ENCODE results near the gene CDK5RAP2. TPM values are rescaled to one million over a fixed set of nuclear protein-coding genes. Genes with fewer than 3 reads are reported as not detected.
A peak's percentile ranks its signal among the peaks of the same experiment; 100 is the strongest.

CDK5RAP2 gene
- total and polyA plus RNA-seq, 2 donors (not counting 1 experiment from before 2014, with no cell fraction given) = 17.7 to 48.6 TPM

GRCh38 chr9:120478208-120478607 lies 101.8 kb downstream of the CDK5RAP2 start:
- H3K79me2 ChIP-seq (ENCODE audit: control insufficient read depth, insufficient read depth, low read length) = no peaks in the 10 kb centered on the region
- TF ChIP-seq EZH2 (IDR thresholded peaks at IDR 0.05; ENCODE audit: low read length, missing control alignments) (no peak), CTCF (conservative IDR thresholded peaks at IDR 0.05 in 1 of 2, IDR thresholded peaks at IDR 0.05 in 1 of 2; ENCODE audit: low read depth in 1 of 2, low read length in 2 of 2) (no peak)
- H4K20me1 ChIP-seq (ENCODE audit: control insufficient read depth, extremely low read depth, insufficient read depth, low read length) = no peaks in the 10 kb centered on the region
- peak; percentile 13 to 59 for DNase-seq (ENCODE audit: low read depth in 2 of 2)
- H3K4me1 ChIP-seq (ENCODE audit: control insufficient read depth, extremely low read depth, insufficient read depth, low read length) = peaks cover 16% of the 10 kb centered on the region
- no peak overlapping the region for H3K27ac ChIP-seq (ENCODE audit: insufficient read depth, low read length)
- no peak overlapping the region for H2AFZ ChIP-seq (ENCODE audit: low read length)
- H3K27me3 ChIP-seq (ENCODE audit: control insufficient read depth, insufficient read depth, low read length) = no peaks in the 10 kb centered on the region
- no peaks in the 10 kb centered on the region for H3K36me3 ChIP-seq (ENCODE audit: control insufficient read depth, insufficient read depth, low read length)
- no peak overlapping the region for H3K9ac ChIP-seq (ENCODE audit: insufficient read depth, low read length)
- no peak overlapping the region for H3K4me3 ChIP-seq (replicated peaks in 1 of 4; ENCODE audit: control extremely low read depth in 1 of 4, insufficient read depth in 1 of 4, low read depth in 3 of 4, low read length in 4 of 4)
- no peaks in the 10 kb centered on the region for H3K9me3 ChIP-seq (ENCODE audit: control insufficient read depth, insufficient read depth, low read depth, low read length)
- no peak overlapping the region for H3K4me2 ChIP-seq (ENCODE audit: extremely low read depth, insufficient read depth, low read length)

GRCh38 chr9:120477534-120478001 lies 102.4 kb downstream of the CDK5RAP2 start:
- Histone ChIP-seq H3K36me3 (ENCODE audit: control insufficient read depth, insufficient read depth, low read length) (no peaks in the 10 kb centered on the region), H3K27me3 (ENCODE audit: control insufficient read depth, insufficient read depth, low read length) (no peaks in the 10 kb centered on the region), H3K4me3 (replicated peaks in 1 of 4; ENCODE audit: control extremely low read depth in 1 of 4, insufficient read depth in 1 of 4, low read depth in 3 of 4, low read length in 4 of 4) (no peak overlapping the region), H3K79me2 (ENCODE audit: control insufficient read depth, insufficient read depth, low read length) (no peaks in the 10 kb centered on the region), H3K4me2 (ENCODE audit: extremely low read depth, insufficient read depth, low read length) (peak overlapping the region; percentile 38), H4K20me1 (ENCODE audit: control insufficient read depth, extremely low read depth, insufficient read depth, low read length) (no peaks in the 10 kb centered on the region), H2AFZ (ENCODE audit: low read length) (no peak overlapping the region), H3K27ac (ENCODE audit: insufficient read depth, low read length) (no peak overlapping the region), H3K9me3 (ENCODE audit: control insufficient read depth, insufficient read depth, low read depth, low read length) (no peaks in the 10 kb centered on the region), H3K9ac (ENCODE audit: insufficient read depth, low read length) (no peak overlapping the region), H3K4me1 (ENCODE audit: control insufficient read depth, extremely low read depth, insufficient read depth, low read length) (peaks cover 16% of the 10 kb centered on the region)
- peak; percentile 88 to 92 for DNase-seq (ENCODE audit: low read depth in 2 of 2)
- TF ChIP-seq EZH2 (IDR thresholded peaks at IDR 0.05; ENCODE audit: low read length, missing control alignments) = no peak
- peak; percentile 100 for TF ChIP-seq CTCF (conservative IDR thresholded peaks at IDR 0.05 in 1 of 2, IDR thresholded peaks at IDR 0.05 in 1 of 2; ENCODE audit: low read depth in 1 of 2, low read length in 2 of 2)

- Histone ChIP-seq H4K20me1 (ENCODE audit: control insufficient read depth, extremely low read depth, insufficient read depth, low read length) (no peaks in the 10 kb centered on the region), H3K9ac (ENCODE audit: insufficient read depth, low read length) (no peak overlapping the region), H3K27ac (ENCODE audit: insufficient read depth, low read length) (no peak overlapping the region), H3K9me3 (ENCODE audit: control insufficient read depth, insufficient read depth, low read depth, low read length) (no peaks in the 10 kb centered on the region), H3K27me3 (ENCODE audit: control insufficient read depth, insufficient read depth, low read length) (no peaks in the 10 kb centered on the region), H3K4me1 (ENCODE audit: control insufficient read depth, extremely low read depth, insufficient read depth, low read length) (peaks cover 8% of the 10 kb centered on the region), H3K36me3 (ENCODE audit: control insufficient read depth, insufficient read depth, low read length) (peaks cover 1% of the 10 kb centered on the region), H2AFZ (ENCODE audit: low read length) (no peak overlapping the region), H3K4me2 (ENCODE audit: extremely low read depth, insufficient read depth, low read length) (no peak overlapping the region), H3K79me2 (ENCODE audit: control insufficient read depth, insufficient read depth, low read length) (no peaks in the 10 kb centered on the region), H3K4me3 (replicated peaks in 1 of 4; ENCODE audit: control extremely low read depth in 1 of 4, insufficient read depth in 1 of 4, low read depth in 3 of 4, low read length in 4 of 4) (no peak overlapping the region)
- peak; percentile 38 to 89 for DNase-seq (ENCODE audit: low read depth in 2 of 2)
- TF ChIP-seq EZH2 (IDR thresholded peaks at IDR 0.05; ENCODE audit: low read length, missing control alignments) (no peak), CTCF (conservative IDR thresholded peaks at IDR 0.05 in 1 of 2, IDR thresholded peaks at IDR 0.05 in 1 of 2; ENCODE audit: low read depth in 1 of 2, low read length in 2 of 2) (no peak)
Measured at GRCh38 chr9:120475341-120475740, 104.6 kb downstream of the CDK5RAP2 start.

Measured in fibroblast of lung (primary cell).